GM23338 (cell line): ENCODE results near the gene ATP1B3. TPM values are rescaled to one million over a fixed set of nuclear protein-coding genes. Genes with fewer than 3 reads are reported as not detected.

Experiments
- ATAC-seq: fragments of 200-7000 bp; cut with Tn5 transposase; 3 replicates; pipeline ENCODE4 v1.9.1; 2020
- DNase-seq: peaks from one replicate; pipeline ENCODE4 v3.0.0-alpha.2; 2015; ENCODE audit warnings: low spot score
- H2AFZ ChIP-seq: fragments of 200-600 bp; sonication (generic); 2 replicates; pipeline ENCODE4 v1.8.0; 2016; ENCODE audit warnings: antibody characterized with exemption, mild to moderate bottlenecking, moderate library complexity
- H3F3A ChIP-seq: fragments of 200-600 bp; sonication (generic); replicated peaks from 2 replicates; pipeline ENCODE4 v1.8.0; 2017; ENCODE audit warnings: antibody characterized with exemption, mixed run types, low read depth
- H3K27ac ChIP-seq: fragments of 200-600 bp; sonication (generic); 2 replicates; pipeline ENCODE4 v1.6.1; 2016; ENCODE audit warnings: low read depth
- H3K27me3 ChIP-seq: fragments of 200-600 bp; sonication (generic); 2 replicates; pipeline ENCODE4 v1.8.0; 2016; ENCODE audit warnings: mild to moderate bottlenecking, mixed run types, moderate library complexity; ENCODE audit not compliant: insufficient read depth
- H3K36me3 ChIP-seq: fragments of 200-600 bp; sonication (generic); 2 replicates; pipeline ENCODE4 v1.8.0; 2016; ENCODE audit warnings: mild to moderate bottlenecking; ENCODE audit not compliant: insufficient read depth
- H3K4me1 ChIP-seq: fragments of 200-600 bp; sonication (generic); 2 replicates; pipeline ENCODE4 v1.8.0; 2016; ENCODE audit warnings: mild to moderate bottlenecking, moderate library complexity; ENCODE audit not compliant: insufficient read depth
- H3K4me2 ChIP-seq: fragments of 200-600 bp; sonication (generic); 2 replicates; pipeline ENCODE4 v1.7.1; 2017; ENCODE audit warnings: mixed run types
- H3K4me3 ChIP-seq: fragments of 200-600 bp; sonication (generic); 2 replicates; pipeline ENCODE4 v1.6.1; 2016; ENCODE audit warnings: mixed run types
- H3K79me2 ChIP-seq: fragments of 200-600 bp; sonication (generic); replicated peaks from 2 replicates; pipeline ENCODE4 v1.8.0; 2017; ENCODE audit warnings: mild to moderate bottlenecking; ENCODE audit not compliant: insufficient read depth
- H3K9me2 ChIP-seq: fragments of 200-600 bp; sonication (generic); 2 replicates; pipeline ENCODE4 v1.8.0; 2017; ENCODE audit not compliant: insufficient read depth
- H4K20me1 ChIP-seq: fragments of 200-600 bp; sonication (generic); replicated peaks from 2 replicates; pipeline ENCODE4 v1.8.0; 2017; ENCODE audit warnings: mild to moderate bottlenecking; ENCODE audit not compliant: insufficient read depth
- H3K27ac Mint-ChIP-seq: 2 replicates; pipeline ENCODE4 v1.8.0; 2020; ENCODE audit warnings: inconsistent platforms, mild to moderate bottlenecking, moderate library complexity, mixed read lengths
- H3K27me3 Mint-ChIP-seq: 3 replicates; pipeline ENCODE4 v1.8.0; 2022; ENCODE audit warnings: low read depth, mild to moderate bottlenecking, moderate library complexity, mixed read lengths, inconsistent platforms; ENCODE audit not compliant: insufficient read depth, poor library complexity
- H3K36me3 Mint-ChIP-seq: 3 replicates; pipeline ENCODE4 v1.8.0; 2021; ENCODE audit warnings: low read depth, mild to moderate bottlenecking, inconsistent platforms, moderate library complexity, mixed read lengths
- H3K4me1 Mint-ChIP-seq: 3 replicates; pipeline ENCODE4 v1.8.0; 2020; ENCODE audit warnings: mild to moderate bottlenecking, inconsistent platforms, mixed read lengths
- H3K4me3 Mint-ChIP-seq: 3 replicates; pipeline ENCODE4 v1.8.0; 2021; ENCODE audit warnings: moderate library complexity, mild to moderate bottlenecking, inconsistent platforms, mixed read lengths
- H3K9me3 Mint-ChIP-seq: 3 replicates; pipeline ENCODE4 v1.8.0; 2020; ENCODE audit warnings: moderate library complexity, mild to moderate bottlenecking, inconsistent platforms, mixed read lengths
- CREB1 ChIP-seq: fragments of 250-450 bp; sonication (Bioruptor Pico); IDR thresholded peaks from 2 replicates; pipeline ENCODE4 v1.5.0; 2020; ENCODE audit warnings: low read depth, mild to moderate bottlenecking, moderate library complexity
- ETS1 ChIP-seq: IDR thresholded peaks from 2 replicates; pipeline ENCODE4 v1.6.1; 2016; ENCODE audit warnings: antibody characterized with exemption
- EZH2 ChIP-seq: fragments of 200-600 bp; sonication (generic); IDR thresholded peaks from one replicate; pipeline ENCODE4 v1.8.0; 2017; ENCODE audit warnings: antibody characterized with exemption, mild to moderate bottlenecking, low read depth; ENCODE audit not compliant: unreplicated experiment
- EZH2phosphoT487 ChIP-seq: fragments of 200-600 bp; sonication (generic); IDR thresholded peaks from one replicate; pipeline ENCODE4 v1.8.1; 2018; ENCODE audit warnings: antibody characterized with exemption; ENCODE audit not compliant: unreplicated experiment
- JUNB ChIP-seq: IDR thresholded peaks from one replicate; pipeline ENCODE4 v1.6.1; 2016; ENCODE audit warnings: antibody characterized with exemption; ENCODE audit not compliant: unreplicated experiment
- NANOG ChIP-seq: IDR thresholded peaks from 2 replicates; pipeline ENCODE4 v1.6.1; 2016; ENCODE audit warnings: antibody characterized with exemption, borderline replicate concordance
- POLR2AphosphoS5 ChIP-seq: IDR thresholded peaks from 2 replicates; pipeline ENCODE4 v1.6.1; 2016; ENCODE audit warnings: antibody characterized with exemption, low read depth
- REST ChIP-seq: IDR thresholded peaks from one replicate; pipeline ENCODE4 v1.6.1; 2018; ENCODE audit warnings: antibody characterized with exemption; ENCODE audit not compliant: unreplicated experiment
- STAT1 ChIP-seq: IDR thresholded peaks from one replicate; pipeline ENCODE4 v1.6.1; 2016; ENCODE audit warnings: antibody characterized with exemption; ENCODE audit not compliant: unreplicated experiment
- ZNF114 ChIP-seq: fragments of 250-450 bp; sonication (Bioruptor Pico); IDR thresholded peaks from 2 replicates; pipeline ENCODE4 v1.5.0; 2020; ENCODE audit warnings: mild to moderate bottlenecking, moderate library complexity
- ZNF331 ChIP-seq: fragments of 250-450 bp; sonication (Bioruptor Pico); IDR thresholded peaks from 2 replicates; pipeline ENCODE4 v1.5.0; 2020; ENCODE audit warnings: low read depth, mild to moderate bottlenecking, moderate library complexity
- polyA plus RNA-seq: library from polyadenylated mRNA; unstranded; fragments of >200 nt; fragmentation: Nextera tagmentation; extraction: Ambion mirVana; gene quantifications from 2 replicates; pipeline ENCODE4 v1.2.1, GENCODE V29; 2016
- total RNA-seq: library from RNA; depleted of rRNA; stranded (reverse); fragments of >200 nt; shearing (Covaris generic); gene quantifications from 2 replicates; pipeline ENCODE4 v1.2.3, GENCODE V29; 2014
- TF ChIP-seq, protein P1 (sequence below), 2 experiments: fragments of 200-600 bp in 1 of 2; sonication (generic) in 1 of 2; conservative IDR thresholded peaks; 2 replicates each; pipeline versions ENCODE4 v1.5.1 to v1.6.1; 2016 to 2017; ENCODE audit warnings: antibody characterized with exemption in 2 of 2, low read depth in 2 of 2, mild to moderate bottlenecking in 2 of 2, moderate library complexity in 1 of 2
- TF ChIP-seq, protein P2 (sequence below): fragments of 250-450 bp; sonication (Bioruptor Pico); IDR thresholded peaks from 2 replicates; pipeline ENCODE4 v1.5.0; 2020; ENCODE audit warnings: mild to moderate bottlenecking, moderate library complexity

The ATP1B3 gene
- total and polyA plus RNA-seq, 2 experiments from 2014 or later, result 135 to 315 TPM

DNA sequence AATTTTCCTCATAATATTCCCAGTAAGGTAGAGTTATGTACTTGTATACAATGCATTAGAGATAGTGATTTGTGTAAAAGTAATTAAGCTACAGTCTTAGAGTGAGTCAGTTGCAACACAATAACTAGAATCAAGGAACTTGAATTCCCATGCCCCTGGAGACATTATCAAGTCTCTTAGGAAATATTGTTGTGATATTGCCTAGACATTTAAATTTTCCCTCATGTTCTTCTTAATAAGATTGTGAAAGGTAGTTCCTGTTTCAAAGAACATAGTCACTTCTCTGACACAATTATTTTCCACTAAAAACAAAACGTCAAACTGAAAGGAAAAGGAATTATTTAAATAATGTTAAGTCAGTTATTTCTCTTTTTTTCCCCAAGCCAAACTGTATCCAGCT lies 13.0 kb upstream of the ATP1B3 start:
- H3K4me1 ChIP-seq, result no peaks in the 10 kb centered on the region
- Mint-ChIP-seq H3K27ac (no peak overlapping the region), H3K4me3 (no peak overlapping the region), H3K9me3 (no peaks in the 10 kb centered on the region), H3K4me1 (peaks cover under 1% of the 10 kb centered on the region), H3K36me3 (no peaks in the 10 kb centered on the region), H3K27me3 (no peaks in the 10 kb centered on the region)
- no peaks in the 10 kb centered on the region for H3K79me2 ChIP-seq
- no peaks in the 10 kb centered on the region for H3K36me3 ChIP-seq
- no peak for DNase-seq
- no peak overlapping the region for H2AFZ ChIP-seq
- H3K9me2 ChIP-seq, result no peaks in the 10 kb centered on the region
- H3F3A ChIP-seq, result no peaks in the 10 kb centered on the region
- no peaks in the 10 kb centered on the region for H3K27me3 ChIP-seq
- no peak for ATAC-seq
- no peak overlapping the region for H3K4me2 ChIP-seq
- H3K27ac ChIP-seq, result no peak overlapping the region
- no peak overlapping the region for H3K4me3 ChIP-seq
- no peaks in the 10 kb centered on the region for H4K20me1 ChIP-seq
- TF ChIP-seq JUNB (no peak), CREB1 (no peak), POLR2AphosphoS5 (no peak), STAT1 (no peak), ETS1 (no peak), NANOG (no peak), EZH2phosphoT487 (no peak), REST (no peak), ZNF331 (CRISPR knock-in tag) (no peak), EZH2 (no peak), ZNF114 (no peak)
- TF ChIP-seq, protein P1, sequence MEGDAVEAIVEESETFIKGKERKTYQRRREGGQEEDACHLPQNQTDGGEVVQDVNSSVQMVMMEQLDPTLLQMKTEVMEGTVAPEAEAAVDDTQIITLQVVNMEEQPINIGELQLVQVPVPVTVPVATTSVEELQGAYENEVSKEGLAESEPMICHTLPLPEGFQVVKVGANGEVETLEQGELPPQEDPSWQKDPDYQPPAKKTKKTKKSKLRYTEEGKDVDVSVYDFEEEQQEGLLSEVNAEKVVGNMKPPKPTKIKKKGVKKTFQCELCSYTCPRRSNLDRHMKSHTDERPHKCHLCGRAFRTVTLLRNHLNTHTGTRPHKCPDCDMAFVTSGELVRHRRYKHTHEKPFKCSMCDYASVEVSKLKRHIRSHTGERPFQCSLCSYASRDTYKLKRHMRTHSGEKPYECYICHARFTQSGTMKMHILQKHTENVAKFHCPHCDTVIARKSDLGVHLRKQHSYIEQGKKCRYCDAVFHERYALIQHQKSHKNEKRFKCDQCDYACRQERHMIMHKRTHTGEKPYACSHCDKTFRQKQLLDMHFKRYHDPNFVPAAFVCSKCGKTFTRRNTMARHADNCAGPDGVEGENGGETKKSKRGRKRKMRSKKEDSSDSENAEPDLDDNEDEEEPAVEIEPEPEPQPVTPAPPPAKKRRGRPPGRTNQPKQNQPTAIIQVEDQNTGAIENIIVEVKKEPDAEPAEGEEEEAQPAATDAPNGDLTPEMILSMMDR (conservative IDR thresholded peaks at IDR 0.05; ENCODE audit: low read depth in 2 of 2), result no peak
- TF ChIP-seq, protein P2, sequence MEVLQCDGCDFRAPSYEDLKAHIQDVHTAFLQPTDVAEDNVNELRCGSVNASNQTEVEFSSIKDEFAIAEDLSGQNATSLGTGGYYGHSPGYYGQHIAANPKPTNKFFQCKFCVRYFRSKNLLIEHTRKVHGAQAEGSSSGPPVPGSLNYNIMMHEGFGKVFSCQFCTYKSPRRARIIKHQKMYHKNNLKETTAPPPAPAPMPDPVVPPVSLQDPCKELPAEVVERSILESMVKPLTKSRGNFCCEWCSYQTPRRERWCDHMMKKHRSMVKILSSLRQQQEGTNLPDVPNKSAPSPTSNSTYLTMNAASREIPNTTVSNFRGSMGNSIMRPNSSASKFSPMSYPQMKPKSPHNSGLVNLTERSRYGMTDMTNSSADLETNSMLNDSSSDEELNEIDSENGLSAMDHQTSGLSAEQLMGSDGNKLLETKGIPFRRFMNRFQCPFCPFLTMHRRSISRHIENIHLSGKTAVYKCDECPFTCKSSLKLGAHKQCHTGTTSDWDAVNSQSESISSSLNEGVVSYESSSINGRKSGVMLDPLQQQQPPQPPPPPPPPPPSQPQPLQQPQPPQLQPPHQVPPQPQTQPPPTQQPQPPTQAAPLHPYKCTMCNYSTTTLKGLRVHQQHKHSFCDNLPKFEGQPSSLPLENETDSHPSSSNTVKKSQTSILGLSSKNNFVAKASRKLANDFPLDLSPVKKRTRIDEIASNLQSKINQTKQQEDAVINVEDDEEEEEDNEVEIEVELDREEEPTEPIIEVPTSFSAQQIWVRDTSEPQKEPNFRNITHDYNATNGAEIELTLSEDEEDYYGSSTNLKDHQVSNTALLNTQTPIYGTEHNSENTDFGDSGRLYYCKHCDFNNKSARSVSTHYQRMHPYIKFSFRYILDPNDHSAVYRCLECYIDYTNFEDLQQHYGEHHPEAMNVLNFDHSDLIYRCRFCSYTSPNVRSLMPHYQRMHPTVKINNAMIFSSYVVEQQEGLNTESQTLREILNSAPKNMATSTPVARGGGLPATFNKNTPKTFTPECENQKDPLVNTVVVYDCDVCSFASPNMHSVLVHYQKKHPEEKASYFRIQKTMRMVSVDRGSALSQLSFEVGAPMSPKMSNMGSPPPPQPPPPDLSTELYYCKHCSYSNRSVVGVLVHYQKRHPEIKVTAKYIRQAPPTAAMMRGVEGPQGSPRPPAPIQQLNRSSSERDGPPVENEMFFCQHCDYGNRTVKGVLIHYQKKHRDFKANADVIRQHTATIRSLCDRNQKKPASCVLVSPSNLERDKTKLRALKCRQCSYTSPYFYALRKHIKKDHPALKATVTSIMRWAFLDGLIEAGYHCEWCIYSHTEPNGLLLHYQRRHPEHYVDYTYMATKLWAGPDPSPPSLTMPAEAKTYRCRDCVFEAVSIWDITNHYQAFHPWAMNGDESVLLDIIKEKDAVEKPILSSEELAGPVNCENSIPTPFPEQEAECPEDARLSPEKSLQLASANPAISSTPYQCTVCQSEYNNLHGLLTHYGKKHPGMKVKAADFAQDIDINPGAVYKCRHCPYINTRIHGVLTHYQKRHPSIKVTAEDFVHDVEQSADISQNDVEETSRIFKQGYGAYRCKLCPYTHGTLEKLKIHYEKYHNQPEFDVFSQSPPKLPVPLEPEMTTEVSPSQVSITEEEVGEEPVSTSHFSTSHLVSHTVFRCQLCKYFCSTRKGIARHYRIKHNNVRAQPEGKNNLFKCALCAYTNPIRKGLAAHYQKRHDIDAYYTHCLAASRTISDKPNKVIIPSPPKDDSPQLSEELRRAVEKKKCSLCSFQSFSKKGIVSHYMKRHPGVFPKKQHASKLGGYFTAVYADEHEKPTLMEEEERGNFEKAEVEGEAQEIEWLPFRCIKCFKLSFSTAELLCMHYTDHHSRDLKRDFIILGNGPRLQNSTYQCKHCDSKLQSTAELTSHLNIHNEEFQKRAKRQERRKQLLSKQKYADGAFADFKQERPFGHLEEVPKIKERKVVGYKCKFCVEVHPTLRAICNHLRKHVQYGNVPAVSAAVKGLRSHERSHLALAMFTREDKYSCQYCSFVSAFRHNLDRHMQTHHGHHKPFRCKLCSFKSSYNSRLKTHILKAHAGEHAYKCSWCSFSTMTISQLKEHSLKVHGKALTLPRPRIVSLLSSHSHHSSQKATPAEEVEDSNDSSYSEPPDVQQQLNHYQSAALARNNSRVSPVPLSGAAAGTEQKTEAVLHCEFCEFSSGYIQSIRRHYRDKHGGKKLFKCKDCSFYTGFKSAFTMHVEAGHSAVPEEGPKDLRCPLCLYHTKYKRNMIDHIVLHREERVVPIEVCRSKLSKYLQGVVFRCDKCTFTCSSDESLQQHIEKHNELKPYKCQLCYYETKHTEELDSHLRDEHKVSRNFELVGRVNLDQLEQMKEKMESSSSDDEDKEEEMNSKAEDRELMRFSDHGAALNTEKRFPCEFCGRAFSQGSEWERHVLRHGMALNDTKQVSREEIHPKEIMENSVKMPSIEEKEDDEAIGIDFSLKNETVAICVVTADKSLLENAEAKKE, result no peak
